Muscle of leg (tissue), 11 donors: ENCODE data around the gene GLIPR1. TPM values are rescaled to one million over a fixed set of nuclear protein-coding genes. Genes with fewer than 3 reads are reported as not detected.
"Not testable (repeated sequence)": the region's sequence is repeated elsewhere in the genome, so short reads cannot be mapped to it uniquely, and the experiment has no call there.

Experiments
- DNase-seq: peaks from one replicate; pipeline ENCODE4 v3.0.0; 2013
- H3K27ac ChIP-seq: one replicate; pipeline ENCODE4 v1.5.1; 2013; ENCODE audit warnings: mild to moderate bottlenecking, low read length, control low read depth
- H3K27me3 ChIP-seq: one replicate; pipeline ENCODE4 v1.6.1; 2013; ENCODE audit warnings: low read length; ENCODE audit not compliant: control insufficient read depth, insufficient read depth
- H3K36me3 ChIP-seq: one replicate; pipeline ENCODE4 v1.6.1; 2013; ENCODE audit warnings: low read length; ENCODE audit not compliant: control insufficient read depth, insufficient read depth
- H3K4me1 ChIP-seq: one replicate; pipeline ENCODE4 v1.6.1; 2013; ENCODE audit warnings: low read length; ENCODE audit not compliant: control insufficient read depth, insufficient read depth
- H3K4me3 ChIP-seq: one replicate; pipeline ENCODE4 v1.5.1; 2013; ENCODE audit warnings: low read length, control low read depth
- H3K9me3 ChIP-seq: replicated peaks from 2 replicates; pipeline ENCODE4 v1.6.1; 2013; ENCODE audit warnings: low read depth, low read length; ENCODE audit not compliant: control insufficient read depth
- WGBS: methylation state at CpG from one replicate; pipeline ENCODE4 v1.1.5; 2013; ENCODE audit warnings: missing lambda C conversion rate; ENCODE audit not compliant: insufficient coverage; 5-methylcytosine and 5-hydroxymethylcytosine counted together
- polyA plus RNA-seq, 8 donors: library from polyadenylated mRNA; unstranded; fragments of 120-200 nt; gene quantifications; one replicate each; pipeline versions ENCODE4 v1.2.1 to v1.2.3, GENCODE V29; 2013; ENCODE audit warnings: inconsistent platforms in 1 of 8, low replicate concordance in 1 of 8; ENCODE audit not compliant: insufficient read length in 8 of 8, insufficient read depth in 1 of 8
- total RNA-seq: library from RNA; stranded (reverse); fragments of 120-200 nt; gene quantifications from one replicate; pipeline ENCODE4 v1.2.4, GENCODE V29; 2013

The GLIPR1 gene
- total and polyA plus RNA-seq, 9 donors, result 8.0 to 21.2 (median 10.0) TPM

- Histone ChIP-seq H3K36me3 (no peaks in the 10 kb centered on the region), H3K4me3 (no peak overlapping the region), H3K27me3 (no peaks in the 10 kb centered on the region), H3K4me1 (no peaks in the 10 kb centered on the region), H3K27ac (no peak overlapping the region), H3K9me3 (no peaks in the 10 kb centered on the region)
- no peak for DNase-seq
- WGBS, result 54% methylated on average over 2 of the region's 6 CpGs
Observed at GRCh38 chr12:75444429-75445136, 36.0 kb upstream of the GLIPR1 start.

- H3K27me3 ChIP-seq, H3K27ac ChIP-seq, DNase-seq, H3K36me3 ChIP-seq, H3K4me1 ChIP-seq, H3K9me3 ChIP-seq, H3K4me3 ChIP-seq: not testable (repeated sequence)
- 77% methylated on average over 4 of the region's 7 CpGs for WGBS
Observed at GRCh38 chr12:75445137-75445507, 35.4 kb upstream of the GLIPR1 start.

- H3K36me3 ChIP-seq, result no peaks in the 10 kb centered on the region
- DNase-seq, result no peak
Observed at GRCh38 chr12:75446857-75447256, 33.7 kb upstream of the GLIPR1 start.

DNA sequence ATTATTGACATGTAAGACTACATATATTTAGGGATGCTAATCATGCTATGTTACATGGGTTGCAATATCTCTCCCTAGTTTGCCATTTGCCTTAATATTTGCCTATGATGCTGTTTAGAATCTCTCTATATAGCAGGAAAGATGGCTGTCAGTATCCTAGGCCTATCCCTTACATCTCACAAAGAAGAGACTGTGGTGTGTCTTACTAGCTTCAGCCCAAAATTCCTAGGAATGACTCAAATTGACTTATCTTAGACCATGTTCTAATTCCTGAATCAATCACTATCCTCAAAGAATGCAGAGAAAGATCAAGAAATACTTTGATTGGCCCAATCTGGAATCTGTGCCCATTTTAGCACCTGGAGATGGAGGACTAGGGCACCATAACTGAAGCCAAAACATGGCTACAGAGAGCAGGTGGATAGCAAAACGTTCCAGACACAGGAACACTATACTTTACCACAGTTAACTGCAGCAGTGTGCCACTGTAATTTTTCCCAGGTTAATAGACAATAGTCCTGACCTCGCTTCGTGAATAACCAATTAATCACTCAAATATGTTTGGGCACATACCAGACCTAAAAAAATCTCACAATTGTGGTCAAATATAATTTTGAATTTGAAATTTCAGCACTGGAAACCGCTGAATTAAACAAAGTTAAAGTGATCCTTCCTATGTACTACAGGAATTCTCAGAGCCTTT is 32.7 kb upstream of the GLIPR1 start:
- no peaks in the 10 kb centered on the region for H3K36me3 ChIP-seq
- no peak overlapping the region for H3K4me3 ChIP-seq
- no CpG with 5 or more reads among the region's 4 CpGs for WGBS
- no peaks in the 10 kb centered on the region for H3K27me3 ChIP-seq
- DNase-seq, result no peak
- H3K9me3 ChIP-seq, result no peaks in the 10 kb centered on the region
- H3K4me1 ChIP-seq, result no peaks in the 10 kb centered on the region
- no peak overlapping the region for H3K27ac ChIP-seq

More at GRCh38 chr12:75446857-75447256, 33.7 kb upstream of the GLIPR1 start:
- no peaks in the 10 kb centered on the region for H3K4me1 ChIP-seq
- H3K4me3 ChIP-seq, result no peak overlapping the region
- H3K9me3 ChIP-seq, result no peaks in the 10 kb centered on the region
- no peaks in the 10 kb centered on the region for H3K27me3 ChIP-seq
- no peak overlapping the region for H3K27ac ChIP-seq

- DNase-seq, result no peak
- H3K36me3 ChIP-seq, result no peaks in the 10 kb centered on the region
- H3K27me3 ChIP-seq, result no peaks in the 10 kb centered on the region
- no peaks in the 10 kb centered on the region for H3K4me1 ChIP-seq
- H3K9me3 ChIP-seq, result no peaks in the 10 kb centered on the region
- no CpG with 5 or more reads among the region's 3 CpGs for WGBS
- H3K4me3 ChIP-seq, result no peak overlapping the region
- H3K27ac ChIP-seq, result no peak overlapping the region
Observed at GRCh38 chr12:75452675-75453330, 27.8 kb upstream of the GLIPR1 start.

GRCh38 chr12:75455839-75456238 is 24.7 kb upstream of the GLIPR1 start:
- Histone ChIP-seq H3K27me3 (no peaks in the 10 kb centered on the region), H3K4me1 (no peaks in the 10 kb centered on the region), H3K9me3 (no peaks in the 10 kb centered on the region), H3K36me3 (no peaks in the 10 kb centered on the region), H3K4me3 (no peak overlapping the region), H3K27ac (no peak overlapping the region)
- WGBS, result no CpG with 5 or more reads among the region's 5 CpGs
- DNase-seq, result no peak

- Histone ChIP-seq H3K9me3 (no peaks in the 10 kb centered on the region), H3K36me3 (no peaks in the 10 kb centered on the region), H3K27me3 (no peaks in the 10 kb centered on the region), H3K27ac (no peak overlapping the region), H3K4me3 (no peak overlapping the region), H3K4me1 (no peaks in the 10 kb centered on the region)
- no CpG with 5 or more reads among the region's 1 CpG for WGBS
- DNase-seq, result no peak
Observed at GRCh38 chr12:75457191-75457590, 23.4 kb upstream of the GLIPR1 start.

DNA sequence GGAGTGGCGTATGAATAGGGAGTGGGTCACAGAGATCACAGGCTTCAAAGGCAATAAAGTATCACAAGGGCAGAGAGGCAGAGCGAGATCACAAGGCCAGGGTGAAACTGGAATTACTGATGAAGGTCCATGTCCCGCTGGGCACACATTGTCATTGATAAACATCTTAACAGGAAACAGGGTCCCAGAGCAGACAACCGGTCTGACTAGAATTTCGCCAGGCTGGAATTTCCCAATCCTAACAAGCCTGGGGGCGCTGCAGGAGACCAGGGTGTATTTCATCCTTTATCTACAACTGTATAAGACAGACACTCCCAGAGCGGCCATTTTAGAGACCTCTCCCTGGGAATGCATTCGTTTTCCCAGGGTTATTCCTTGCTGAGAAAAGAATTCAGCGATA is 22.7 kb upstream of the GLIPR1 start:
- not testable (repeated sequence) for H3K36me3 ChIP-seq, H3K9me3 ChIP-seq, H3K27ac ChIP-seq, H3K4me3 ChIP-seq, H3K4me1 ChIP-seq, H3K27me3 ChIP-seq, DNase-seq
- 84% methylated on average over 7 of the region's 9 CpGs for WGBS

DNA sequence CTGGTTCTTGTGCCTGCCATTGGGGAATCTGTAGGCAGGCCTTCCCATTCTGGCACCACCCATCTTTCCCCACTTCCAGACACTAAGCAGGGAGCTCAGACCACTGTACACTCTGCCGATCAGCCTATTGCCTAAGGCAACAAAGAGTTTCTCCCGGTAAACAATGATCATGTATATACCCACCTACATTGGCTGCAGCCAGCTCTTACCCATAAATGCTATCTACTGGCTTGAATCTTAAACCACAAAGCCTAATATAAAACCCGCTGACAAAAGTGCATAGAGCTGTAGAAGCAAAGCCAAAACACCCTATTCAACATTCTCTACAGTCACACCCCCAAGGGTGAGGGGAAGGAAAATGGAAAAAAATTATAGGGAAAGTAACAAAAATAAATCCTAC is 20.8 kb upstream of the GLIPR1 start:
- no peaks in the 10 kb centered on the region for H3K4me1 ChIP-seq
- DNase-seq, result no peak
- no peaks in the 10 kb centered on the region for H3K27me3 ChIP-seq
- WGBS, result 100% methylated on average over 2 of the region's 3 CpGs
- H3K4me3 ChIP-seq, result no peak overlapping the region
- H3K9me3 ChIP-seq, result no peaks in the 10 kb centered on the region
- no peak overlapping the region for H3K27ac ChIP-seq
- H3K36me3 ChIP-seq, result no peaks in the 10 kb centered on the region

- Histone ChIP-seq H3K4me1 (no peaks in the 10 kb centered on the region), H3K4me3 (no peak overlapping the region), H3K36me3 (no peaks in the 10 kb centered on the region), H3K27me3 (no peaks in the 10 kb centered on the region), H3K9me3 (no peaks in the 10 kb centered on the region), H3K27ac (no peak overlapping the region)
- no peak for DNase-seq
Observed at GRCh38 chr12:75460204-75460603, 20.4 kb upstream of the GLIPR1 start.
